K562 (cell line): Measurements from ENCODE around the gene EEF1A2. TPM values are rescaled to one million over a fixed set of nuclear protein-coding genes. Genes with fewer than 3 reads are reported as not detected.

ENCODE experiments used
- ATAC-seq: fragments of 200-7000 bp; cut with Tn5 transposase; 3 replicates; pipeline ENCODE4 v1.9.1; 2020; ENCODE audit warnings: moderate library complexity
- BruUV-seq: library from RNA; stranded (reverse); fragments of 400-500 nt; replicated peaks from 2 replicates; lab custom pipeline; 2021; lab: Mats Ljungman, UMichigan
- CTCF ChIA-PET: fragments of 300-600 bp; formaldehyde crosslinking; extraction: SDS; loops from one replicate; lab custom pipeline; 2021; ENCODE audit warnings: low intra/inter-chr PET ratio; lab: Yijun Ruan, JAX
- POLR2A ChIA-PET: fragments of 300-600, 350-650 bp; sonication (Branson Sonifier 250); formaldehyde crosslinking; extraction: SDS; loops from one replicate; lab custom pipeline; 2021; ENCODE audit warnings: antibody characterized with exemption, inconsistent platforms; lab: Yijun Ruan, JAX
- DNase-seq, 4 experiments: peaks; one replicate each; pipeline versions ENCODE4 v3.0.0 to v3.0.0-alpha.2; 2011 to 2018; ENCODE audit warnings: low spot score in 3 of 4, mixed read lengths in 3 of 4; ENCODE audit errors: extremely low read depth in 1 of 4
- FAIRE-seq: peaks from 2 replicates; lab custom pipeline; 2011; peaks lifted over from hg19 to GRCh38; lab: Jason Lieb, UNC
- H2AFZ ChIP-seq: 2 replicates; pipeline ENCODE4 v1.6.0; 2011; ENCODE audit warnings: low read depth, low read length, control low read depth, inconsistent platforms
- H3K27ac ChIP-seq: fragments of 200-600 bp; 3 replicates; pipeline ENCODE4 v1.8.0; 2011; ENCODE audit warnings: low read depth, mild to moderate bottlenecking, control low read depth, inconsistent platforms, low read length, moderate library complexity, mixed read lengths; ENCODE audit errors: extremely low read depth
- H3K27me3 ChIP-seq, 2 experiments: fragments of 300-600 bp in 1 of 2; 2 replicates in 1 of 2; 3 replicates in 1 of 2; pipeline versions ENCODE4 v1.6.0 to v1.8.0; 2011; ENCODE audit warnings: inconsistent platforms in 2 of 2, low read length in 2 of 2, mild to moderate bottlenecking in 1 of 2, mixed read lengths in 1 of 2, moderate library complexity in 1 of 2; ENCODE audit not compliant: control insufficient read depth in 2 of 2, insufficient read depth in 2 of 2
- H3K36me3 ChIP-seq: fragments of 300-600 bp; 3 replicates; pipeline ENCODE4 v1.8.0; 2011; ENCODE audit warnings: mild to moderate bottlenecking, low read length, inconsistent platforms; ENCODE audit not compliant: control insufficient read depth, insufficient read depth
- H3K4me1 ChIP-seq, 2 experiments: fragments of 200-600 bp in 1 of 2; replicated peaks in 1 of 2; 2 replicates in 1 of 2; 3 replicates in 1 of 2; pipeline versions ENCODE4 v1.5.1 to v1.8.0; 2011; ENCODE audit warnings: inconsistent platforms in 2 of 2, low read length in 2 of 2, mild to moderate bottlenecking in 1 of 2, mixed read lengths in 1 of 2, moderate library complexity in 1 of 2; ENCODE audit not compliant: control insufficient read depth in 2 of 2, insufficient read depth in 2 of 2
- H3K4me2 ChIP-seq: 2 replicates; pipeline ENCODE4 v1.6.1; 2011; ENCODE audit warnings: low read length, control low read depth, inconsistent platforms, mixed read lengths; ENCODE audit not compliant: insufficient read depth
- H3K4me3 ChIP-seq: fragments of 200-600 bp; sonication (generic), shearing (Covaris generic); 2 replicates; pipeline ENCODE4 v1.5.1; 2016; ENCODE audit warnings: control low read depth, inconsistent platforms
- H3K79me2 ChIP-seq: fragments of 200-600 bp; 3 replicates; pipeline ENCODE4 v1.8.0; 2011; ENCODE audit warnings: low read length, inconsistent platforms; ENCODE audit not compliant: control insufficient read depth, insufficient read depth
- H3K9ac ChIP-seq, 2 experiments: 2 replicates each; pipeline versions ENCODE4 v1.6.0 to v1.6.1; 2011; ENCODE audit warnings: low read depth in 2 of 2, low read length in 2 of 2, control low read depth in 1 of 2, inconsistent platforms in 1 of 2, mild to moderate bottlenecking in 1 of 2, mixed read lengths in 1 of 2; ENCODE audit not compliant: insufficient read depth in 1 of 2
- H3K9me1 ChIP-seq: one replicate; pipeline ENCODE4 v1.6.0; 2011; ENCODE audit warnings: inconsistent platforms, mild to moderate bottlenecking, low read length, moderate library complexity; ENCODE audit not compliant: control insufficient read depth, insufficient read depth
- H3K9me3 ChIP-seq: replicated peaks from 2 replicates; pipeline ENCODE4 v1.5.1; 2011; ENCODE audit warnings: low read depth, low read length, inconsistent platforms; ENCODE audit not compliant: control insufficient read depth, insufficient read depth
- H4K20me1 ChIP-seq: replicated peaks from 2 replicates; pipeline ENCODE4 v1.6.1; 2011; ENCODE audit warnings: low read length, inconsistent platforms, mixed read lengths; ENCODE audit not compliant: control insufficient read depth, insufficient read depth
- BRF2 ChIP-seq: IDR thresholded peaks from 3 replicates; pipeline ENCODE4 v1.6.1; 2011; ENCODE audit warnings: borderline replicate concordance, mild to moderate bottlenecking; ENCODE audit not compliant: insufficient read length, insufficient read depth
- CHD1 ChIP-seq: fragments of 200-600 bp; sonication (generic); IDR thresholded peaks from one replicate; pipeline ENCODE4 v1.6.1; 2012; ENCODE audit warnings: mild to moderate bottlenecking, moderate library complexity, low read length, inconsistent platforms
- FOSL1 ChIP-seq: fragments of 200-800 bp; sonication (Bioruptor generic); conservative IDR thresholded peaks from 2 replicates; pipeline ENCODE4 v1.6.1; 2016; ENCODE audit warnings: missing genetic modification characterization, missing compliant biosample characterization
- FOXJ2 ChIP-seq: fragments of 200-800 bp; sonication (Bioruptor generic); IDR thresholded peaks from 2 replicates; pipeline ENCODE4 v1.6.1; 2016; ENCODE audit warnings: missing genetic modification characterization, missing compliant biosample characterization
- HMG20B ChIP-seq: fragments of 250-450 bp; sonication (Bioruptor Pico); IDR thresholded peaks from 2 replicates; pipeline ENCODE4 v1.5.0; 2021; ENCODE audit warnings: mild to moderate bottlenecking
- HNRNPK ChIP-seq: fragments of 200-400 bp; formaldehyde crosslinking; IDR thresholded peaks from one replicate; pipeline ENCODE4 v1.6.1; 2018; ENCODE audit warnings: mild to moderate bottlenecking, low read depth, low read length; ENCODE audit not compliant: poor library complexity, severe bottlenecking
- MAFG ChIP-seq: fragments of 450-650 bp; conservative IDR thresholded peaks from 2 replicates; pipeline ENCODE4 v1.6.1; 2016; ENCODE audit warnings: missing genetic modification characterization, missing compliant biosample characterization
- MCM3 ChIP-seq: fragments of 450-650 bp; IDR thresholded peaks from 2 replicates; pipeline ENCODE4 v1.6.1; 2016
- MTA1 ChIP-seq: fragments of 450-650 bp; IDR thresholded peaks from 2 replicates; pipeline ENCODE4 v1.6.1; 2017; ENCODE audit warnings: borderline replicate concordance
- NR3C1 ChIP-seq: sonication (generic); formaldehyde crosslinking; IDR thresholded peaks from 2 replicates; pipeline ENCODE4 v1.8.1; 2022; ENCODE audit warnings: missing genetic modification reagents
- SAFB ChIP-seq: fragments of 200-400 bp; formaldehyde crosslinking; IDR thresholded peaks from 2 replicates; pipeline ENCODE4 v1.6.1; 2017; ENCODE audit warnings: low read depth, low read length, borderline replicate concordance
- ZFP30 ChIP-seq: fragments of 250-450 bp; sonication (Bioruptor Pico); IDR thresholded peaks from 2 replicates; pipeline ENCODE4 v1.8.0; 2022; ENCODE audit warnings: moderate library complexity, mild to moderate bottlenecking, inconsistent platforms, borderline replicate concordance
- ZNF124 ChIP-seq: sonication (generic); formaldehyde crosslinking; IDR thresholded peaks from 2 replicates; pipeline ENCODE4 v1.8.1; 2022; ENCODE audit warnings: missing genetic modification reagents
- ZNF174 ChIP-seq: fragments of 250-450 bp; sonication (Bioruptor Pico); IDR thresholded peaks from 2 replicates; pipeline ENCODE4 v1.4.0; 2020; ENCODE audit warnings: mild to moderate bottlenecking
- ZNF551 ChIP-seq: fragments of 250-450 bp; sonication (Bioruptor Pico); IDR thresholded peaks from 2 replicates; pipeline ENCODE4 v1.5.0; 2021; ENCODE audit warnings: mild to moderate bottlenecking, moderate library complexity
- ZNF586 ChIP-seq: fragments of 450-650 bp; formaldehyde crosslinking; conservative IDR thresholded peaks from 2 replicates; pipeline ENCODE4 v1.4.0; 2020; ENCODE audit warnings: mild to moderate bottlenecking, moderate library complexity
- ZNF785 ChIP-seq: fragments of 250-450 bp; sonication (Bioruptor Pico); IDR thresholded peaks from 2 replicates; pipeline ENCODE4 v1.4.0; 2020; ENCODE audit warnings: mild to moderate bottlenecking
- WGBS: fragments of 100-300 bp; shearing (Covaris generic); methylation state at CpG from one replicate; pipeline ENCODE4 v1.1.6; 2016; ENCODE audit warnings: low coverage, mixed read lengths; ENCODE audit not compliant: insufficient coverage; ENCODE audit errors: missing lambda C conversion rate; 5-methylcytosine and 5-hydroxymethylcytosine counted together
- in situ Hi-C: fragments of 300-500 bp; cut with MboI; formaldehyde crosslinking; loops from 4 replicates; pipeline ENCODE4 v1.15.0; 2018; ENCODE audit warnings: inconsistent platforms, mixed read lengths
- intact Hi-C: fragments of 100-400 bp; cut with micrococcal nuclease; formaldehyde crosslinking; loops from 2 replicates; pipeline ENCODE4 v1.14.2; 2022
- polyA plus RNA-seq, 8 experiments: library from polyadenylated mRNA; depleted of rRNA in 4 of 8; stranded (reverse) in 5 of 8; unstranded in 3 of 8; fragments of >200 nt; fragmentation: Nextera tagmentation in 2 of 8; fragmentation: Illumina TruSeq in 1 of 8; extraction: Ambion mirVana in 2 of 8; extraction: Trizol in 1 of 8; gene quantifications; 2 replicates each; pipeline versions ENCODE4 v1.2.1 to v1.2.3, GENCODE V29; 2011 to 2014; ENCODE audit warnings: inconsistent platforms in 1 of 8, missing spikeins in 1 of 8
- total RNA-seq, 7 experiments: library from RNA; depleted of rRNA in 6 of 7; stranded (reverse); fragments of >200 nt in 6 of 7; fragmentation: Illumina TruSeq in 2 of 7; extraction: Trizol in 2 of 7; gene quantifications; 2 replicates each; pipeline versions ENCODE4 v1.2.1 to v1.2.3, GENCODE V29; 2011 to 2021; ENCODE audit warnings: low replicate concordance in 1 of 7
- TF ChIP-seq, protein P1 (sequence below): sonication (generic); formaldehyde crosslinking; IDR thresholded peaks from 2 replicates; pipeline ENCODE4 v1.8.0; 2022; ENCODE audit warnings: mild to moderate bottlenecking, missing genetic modification reagents, borderline replicate concordance
- TF ChIP-seq, protein P2 (sequence below): sonication (generic); formaldehyde crosslinking; IDR thresholded peaks from 2 replicates; pipeline ENCODE4 v1.9.0; 2022; ENCODE audit warnings: mild to moderate bottlenecking, missing genetic modification reagents

The EEF1A2 gene
- total and polyA plus RNA-seq, 9 of the 15 experiments (the other 6 are each of a cell fraction or from before 2014, with no cell fraction given): 0.04 to 29.6 (median 11.5) TPM

GRCh38 chr20:63497946-63498935, 642 bp downstream of the EEF1A2 start:
- BruUV-seq: TSS peak; percentile 45
- ATAC-seq (peak; percentile 19), FAIRE-seq (no peak), DNase-seq (peak in 3 of 4 experiments; percentile 40 to 71 (median 65))
- no peaks in the 10 kb centered on the region for H3K27me3 ChIP-seq
- POLR2A ChIA-PET: no interaction called here
- no peaks in the 10 kb centered on the region for H3K36me3 ChIP-seq
- H3K27ac ChIP-seq: no peak overlapping the region
- no peak overlapping the region for H2AFZ ChIP-seq
- H3K9ac ChIP-seq: peak overlapping the region in 1 of 2 experiments; percentile 64; a peak in 2 of 4 replicates
- in situ Hi-C loops: no loop called here
- H3K9me1 ChIP-seq: no peaks in the 10 kb centered on the region
- H3K4me1 ChIP-seq: peaks cover 0 to 89% of the 10 kb centered on the region in 2 experiments; a peak in 3 of 5 replicates
- intact Hi-C loops: no loop called here
- H3K4me2 ChIP-seq: peak overlapping the region; percentile 27; the same call in 1 of the 2 replicates
- H3K4me3 ChIP-seq: peak overlapping the region; percentile 46
- peaks cover 12% of the 10 kb centered on the region; the same call in 1 of the 2 replicates for H4K20me1 ChIP-seq
- no peaks in the 10 kb centered on the region for H3K79me2 ChIP-seq
- no peaks in the 10 kb centered on the region for H3K9me3 ChIP-seq
- WGBS: 5% methylated on average over 18 of the region's 60 CpGs
- CTCF ChIA-PET: no interaction called here
- TF ChIP-seq ZNF785 (CRISPR knock-in tag): no peak
- no peak for TF ChIP-seq MAFG (tag)
- TF ChIP-seq HMG20B (CRISPR knock-in tag): no peak
- 0 out of 2 replicates have a peak, but pooled peaks have one; percentile 32 for TF ChIP-seq SAFB
- TF ChIP-seq, protein P1, sequence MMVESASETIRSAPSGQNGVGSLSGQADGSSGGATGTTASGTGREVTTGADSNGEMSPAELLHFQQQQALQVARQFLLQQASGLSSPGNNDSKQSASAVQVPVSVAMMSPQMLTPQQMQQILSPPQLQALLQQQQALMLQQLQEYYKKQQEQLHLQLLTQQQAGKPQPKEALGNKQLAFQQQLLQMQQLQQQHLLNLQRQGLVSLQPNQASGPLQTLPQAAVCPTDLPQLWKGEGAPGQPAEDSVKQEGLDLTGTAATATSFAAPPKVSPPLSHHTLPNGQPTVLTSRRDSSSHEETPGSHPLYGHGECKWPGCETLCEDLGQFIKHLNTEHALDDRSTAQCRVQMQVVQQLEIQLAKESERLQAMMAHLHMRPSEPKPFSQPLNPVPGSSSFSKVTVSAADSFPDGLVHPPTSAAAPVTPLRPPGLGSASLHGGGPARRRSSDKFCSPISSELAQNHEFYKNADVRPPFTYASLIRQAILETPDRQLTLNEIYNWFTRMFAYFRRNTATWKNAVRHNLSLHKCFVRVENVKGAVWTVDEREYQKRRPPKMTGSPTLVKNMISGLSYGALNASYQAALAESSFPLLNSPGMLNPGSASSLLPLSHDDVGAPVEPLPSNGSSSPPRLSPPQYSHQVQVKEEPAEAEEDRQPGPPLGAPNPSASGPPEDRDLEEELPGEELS: 0 out of 2 replicates have a peak, but pooled peaks have one; percentile 42
- TF ChIP-seq ZNF586 (CRISPR knock-in tag): no peak
- TF ChIP-seq FOXJ2 (tag): no peak
- TF ChIP-seq FOSL1 (tag): peak; percentile 81
- TF ChIP-seq ZNF124: no peak
- TF ChIP-seq ZFP30: no peak
- TF ChIP-seq BRF2: no peak
- TF ChIP-seq ZNF551 (CRISPR knock-in tag): no peak
- no peak for TF ChIP-seq NR3C1 (CRISPR knock-in tag)
- TF ChIP-seq, protein P2, sequence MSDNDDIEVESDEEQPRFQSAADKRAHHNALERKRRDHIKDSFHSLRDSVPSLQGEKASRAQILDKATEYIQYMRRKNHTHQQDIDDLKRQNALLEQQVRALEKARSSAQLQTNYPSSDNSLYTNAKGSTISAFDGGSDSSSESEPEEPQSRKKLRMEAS (CRISPR knock-in tag): no peak
- no peak for TF ChIP-seq ZNF174 (CRISPR knock-in tag)
- TF ChIP-seq MTA1: no peak
- no peak for TF ChIP-seq CHD1
- no peak for TF ChIP-seq MCM3
- no peak for TF ChIP-seq HNRNPK
